Activated naive CD4-positive, alpha-beta T cell treated with anti-CD3 and anti-CD28 coated beads for 36 hours (primary cell): ENCODE results near the gene BDH1. TPM values are rescaled to one million over a fixed set of nuclear protein-coding genes. Genes with fewer than 3 reads are reported as not detected.
A peak's percentile ranks its signal among the peaks of the same experiment; 100 is the strongest.

ENCODE experiments used
- CTCF ChIA-PET: fragments of 350-600 bp; sonication (Branson Sonifier 250); formaldehyde crosslinking; loops from one replicate; lab custom pipeline; 2021; ENCODE audit warnings: antibody characterized with exemption; lab: Charles Lee
- DNase-seq: peaks from one replicate; pipeline ENCODE4 v3.0.0-alpha.2; 2020
- H3K27ac Mint-ChIP-seq: one replicate; pipeline ENCODE4 v1.8.0; 2021; ENCODE audit warnings: mild to moderate bottlenecking, mixed read lengths
- H3K27me3 Mint-ChIP-seq: one replicate; pipeline ENCODE4 v1.8.0; 2021; ENCODE audit warnings: low read depth, mixed read lengths
- H3K36me3 Mint-ChIP-seq: one replicate; pipeline ENCODE4 v1.8.0; 2021; ENCODE audit warnings: low read depth, mixed read lengths
- H3K4me1 Mint-ChIP-seq: one replicate; pipeline ENCODE4 v1.8.0; 2021; ENCODE audit warnings: low read depth, mixed read lengths
- H3K4me3 Mint-ChIP-seq: one replicate; pipeline ENCODE4 v1.8.0; 2021; ENCODE audit warnings: mild to moderate bottlenecking, moderate library complexity, mixed read lengths
- H3K9me3 Mint-ChIP-seq: one replicate; pipeline ENCODE4 v1.8.0; 2021; ENCODE audit warnings: mixed read lengths
- intact Hi-C: fragments of 100-400 bp; cut with micrococcal nuclease; formaldehyde crosslinking; loops from one replicate; pipeline ENCODE4 v1.15.1; 2023
- total RNA-seq, 2 experiments: library from RNA; stranded (reverse); gene quantifications; one replicate each; pipeline ENCODE4 v1.2.3, GENCODE V29; 2021

Gene BDH1
- total RNA-seq, 2 experiments from 2014 or later = 70.7 to 71.2 TPM

DNA sequence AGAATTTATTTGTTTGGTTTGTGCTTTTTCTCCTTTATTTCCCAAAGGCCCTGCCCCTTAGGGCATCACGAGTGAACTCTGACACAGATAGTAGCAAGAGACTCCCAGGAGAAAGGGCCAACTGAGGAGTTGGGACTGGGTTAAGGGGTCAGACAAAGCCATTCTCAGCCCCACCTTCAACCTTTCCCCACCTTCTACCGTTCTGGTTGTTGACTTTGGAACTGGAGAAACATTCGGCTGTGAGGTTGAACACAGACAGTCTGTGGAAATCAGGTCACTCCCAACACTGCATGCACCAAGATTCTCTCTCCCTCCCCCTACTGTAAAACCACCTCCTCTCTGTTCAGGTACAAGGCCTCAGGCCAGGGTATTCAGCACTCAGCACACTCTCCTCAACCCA, 3.9 kb upstream of the BDH1 start:
- Mint-ChIP-seq H3K27me3 (peaks cover 13% of the 10 kb centered on the region), H3K4me1 (peaks cover 3% of the 10 kb centered on the region), H3K4me3 (no peak overlapping the region), H3K27ac (no peak overlapping the region), H3K9me3 (peaks cover 9% of the 10 kb centered on the region), H3K36me3 (peaks cover 4% of the 10 kb centered on the region)
- CTCF ChIA-PET = no interaction called here
- intact Hi-C loops = loop anchor here (5.0 kb wide), 1 partner anchor 68 kb away; no protein-coding TSS in a partner anchor
- DNase-seq = no peak

DNA sequence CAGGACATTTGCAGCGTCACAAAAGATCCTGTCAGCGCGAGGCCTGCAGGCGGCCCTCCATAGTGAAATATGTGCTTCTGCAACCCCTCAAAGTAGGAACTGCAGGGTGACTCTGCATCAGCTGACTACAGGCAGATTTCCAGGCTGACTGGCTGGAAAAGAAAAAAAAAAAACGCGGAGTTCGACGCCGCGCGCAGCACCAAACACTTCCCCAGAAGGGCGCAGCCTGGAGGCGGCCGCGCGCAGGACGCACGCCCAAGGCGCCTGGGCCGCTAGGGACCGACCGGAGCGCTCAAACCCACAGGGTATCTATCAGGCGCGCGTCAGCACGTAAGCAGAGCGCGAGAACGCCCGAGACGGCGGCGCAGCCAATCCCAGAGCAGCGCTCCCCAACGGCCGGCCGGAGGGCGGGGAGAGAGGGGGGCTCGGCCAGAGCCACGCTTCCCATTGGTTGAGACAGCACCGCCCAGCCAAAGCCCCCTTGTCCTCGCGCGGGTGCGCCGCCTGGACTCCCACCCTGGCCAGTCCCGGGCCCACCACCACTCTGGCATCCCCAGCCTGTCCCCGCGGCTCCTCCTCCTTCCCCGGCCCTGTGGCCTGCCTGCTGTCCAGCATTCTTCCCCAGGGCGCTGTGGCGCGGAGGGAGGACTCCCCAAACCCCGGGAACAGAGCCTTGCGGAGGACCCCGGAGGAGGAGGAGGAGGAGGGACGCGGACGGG, 1.0 kb downstream of the BDH1 start:
- intact Hi-C loops = loop anchor here (1.0 to 5.0 kb wide), 4 partner anchors 38 to 256 kb away; partner anchors contain the start of gene DLG1
- peaks cover 24% of the 10 kb centered on the region for H3K4me1 Mint-ChIP-seq
- H3K27me3 Mint-ChIP-seq = peaks cover 10% of the 10 kb centered on the region
- H3K9me3 Mint-ChIP-seq = no peaks in the 10 kb centered on the region
- peak; percentile 97 for DNase-seq
- H3K4me3 Mint-ChIP-seq = peak overlapping the region; percentile 86
- peak overlapping the region; percentile 88 for H3K27ac Mint-ChIP-seq
- CTCF ChIA-PET = interaction anchor here (0.7 to 1.5 kb wide), 3 partner anchors 9 to 390 kb away, joined by 3 to 4 read pairs (median 3); no protein-coding TSS in a partner anchor
- peaks cover 16% of the 10 kb centered on the region for H3K36me3 Mint-ChIP-seq

DNA sequence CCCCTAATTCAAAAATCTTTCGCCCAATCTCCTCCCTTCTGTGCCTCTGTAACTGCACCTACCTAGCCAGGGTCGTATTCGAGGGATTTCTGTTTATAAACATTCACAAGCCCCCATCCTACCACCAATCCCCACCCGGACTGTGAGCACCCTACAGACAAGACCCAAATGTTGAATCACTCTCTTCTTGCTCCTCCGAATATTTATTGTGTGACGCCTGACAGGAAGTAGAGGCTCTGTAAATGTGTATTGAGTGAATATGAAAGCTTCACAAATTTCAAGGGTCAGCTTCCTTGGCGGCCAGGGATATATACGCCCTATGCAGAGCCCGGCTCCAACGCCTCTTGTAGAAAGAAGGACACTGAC, 1.6 kb downstream of the BDH1 start:
- H3K27me3 Mint-ChIP-seq = peaks cover 10% of the 10 kb centered on the region
- peak overlapping the region; percentile 88 for H3K27ac Mint-ChIP-seq
- H3K9me3 Mint-ChIP-seq = no peaks in the 10 kb centered on the region
- no peak for DNase-seq
- intact Hi-C loops = loop anchor here (2.0 kb wide), 2 partner anchors 37 to 45 kb away; no protein-coding TSS in a partner anchor
- peak overlapping the region; percentile 86 for H3K4me3 Mint-ChIP-seq
- H3K36me3 Mint-ChIP-seq = peaks cover 16% of the 10 kb centered on the region
- CTCF ChIA-PET = interaction anchor here (0.7 to 1.5 kb wide), 3 partner anchors 10 to 391 kb away, joined by 3 to 4 read pairs (median 3); no protein-coding TSS in a partner anchor
- peaks cover 24% of the 10 kb centered on the region for H3K4me1 Mint-ChIP-seq

DNA sequence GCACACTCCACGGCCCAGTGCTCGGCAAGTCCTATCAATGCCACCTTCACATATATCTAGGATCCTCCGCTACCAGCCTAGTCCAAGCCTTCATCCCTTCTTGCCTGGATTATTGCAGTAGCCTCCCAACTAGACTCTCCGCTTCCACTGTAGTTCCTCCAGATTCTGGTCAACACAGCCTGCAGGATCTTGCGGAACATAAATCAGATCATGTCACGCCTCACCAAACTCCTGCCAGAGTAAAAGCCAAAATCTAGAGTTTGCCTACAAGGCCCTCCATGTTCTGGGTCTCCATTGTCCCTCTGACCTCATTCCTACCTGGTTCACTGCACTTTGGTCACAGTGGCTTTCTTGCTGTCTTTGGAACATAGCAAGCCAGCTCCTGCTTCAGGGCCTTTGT, 3.6 kb downstream of the BDH1 start:
- CTCF ChIA-PET = no interaction called here
- intact Hi-C loops = no loop called here
- no peak for DNase-seq
- H3K4me3 Mint-ChIP-seq = no peak overlapping the region
- H3K27me3 Mint-ChIP-seq = no peaks in the 10 kb centered on the region
- H3K4me1 Mint-ChIP-seq = peaks cover 27% of the 10 kb centered on the region
- H3K9me3 Mint-ChIP-seq = no peaks in the 10 kb centered on the region
- peaks cover 16% of the 10 kb centered on the region for H3K36me3 Mint-ChIP-seq
- no peak overlapping the region for H3K27ac Mint-ChIP-seq

DNA sequence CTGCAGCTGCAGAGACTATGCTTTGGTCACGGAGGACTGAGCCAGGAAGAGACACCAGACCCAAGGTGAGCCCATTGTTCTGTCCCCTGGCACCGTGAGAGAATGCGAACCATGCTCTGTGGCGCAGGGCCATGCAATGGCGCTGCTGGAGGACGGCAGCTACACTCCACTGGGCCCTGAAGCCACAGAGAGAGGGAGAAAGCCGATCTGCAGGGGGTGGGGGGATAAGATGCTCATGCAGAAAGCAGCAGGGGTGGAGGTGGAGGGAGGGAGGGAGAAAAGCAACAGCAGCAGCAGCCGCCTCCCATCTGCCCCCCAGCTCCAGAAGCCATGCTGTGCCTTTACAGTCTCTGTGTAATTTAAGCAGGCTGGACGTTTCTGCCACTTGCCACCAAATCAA, 5.3 kb downstream of the BDH1 start:
- no peaks in the 10 kb centered on the region for H3K9me3 Mint-ChIP-seq
- peaks cover 24% of the 10 kb centered on the region for H3K4me1 Mint-ChIP-seq
- H3K36me3 Mint-ChIP-seq = peaks cover 17% of the 10 kb centered on the region
- no peak overlapping the region for H3K27ac Mint-ChIP-seq
- intact Hi-C loops = no loop called here
- CTCF ChIA-PET = interaction anchor here (1.0 kb wide), 1 partner anchor 364 kb away, joined by 4 read pairs; no protein-coding TSS in a partner anchor
- H3K4me3 Mint-ChIP-seq = no peak overlapping the region
- no peak for DNase-seq
- no peaks in the 10 kb centered on the region for H3K27me3 Mint-ChIP-seq

DNA sequence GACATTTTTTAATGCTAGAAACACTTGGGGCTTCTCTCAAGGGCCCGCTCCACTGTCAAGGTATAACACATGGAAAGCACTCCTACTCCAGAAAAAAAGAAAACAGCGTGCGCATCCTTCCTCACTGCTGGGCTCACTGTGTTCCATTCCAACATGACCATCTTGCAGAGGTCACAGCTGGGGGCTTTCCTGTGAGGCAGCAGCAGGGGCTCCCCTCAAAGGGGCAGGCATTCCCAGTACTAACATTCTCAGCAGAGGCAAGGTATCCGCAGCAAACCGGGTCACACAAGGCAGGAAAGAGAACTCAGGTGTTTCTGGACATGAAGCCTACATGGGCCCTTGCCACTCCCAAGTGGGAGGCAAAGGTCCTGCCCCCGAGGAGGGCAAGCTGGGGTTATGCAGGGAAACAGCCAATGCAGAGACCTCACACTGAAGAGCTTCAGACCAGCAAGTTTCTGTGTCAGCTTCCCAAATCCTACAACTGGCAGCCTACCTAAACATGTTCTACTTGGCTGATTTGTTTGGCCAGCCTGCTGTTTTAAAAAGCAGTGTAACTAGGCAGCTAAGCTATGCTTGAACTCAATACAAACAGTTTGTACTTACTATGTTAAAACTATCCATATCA, 6.4 kb downstream of the BDH1 start:
- intact Hi-C loops = no loop called here
- no peak for DNase-seq
- Mint-ChIP-seq H3K4me1 (peaks cover 24% of the 10 kb centered on the region), H3K9me3 (no peaks in the 10 kb centered on the region), H3K4me3 (no peak overlapping the region), H3K27ac (no peak overlapping the region), H3K27me3 (no peaks in the 10 kb centered on the region), H3K36me3 (peaks cover 20% of the 10 kb centered on the region)
- CTCF ChIA-PET = interaction anchor here (0.6 kb wide), 1 partner anchor 359 kb away, joined by 3 read pairs; no protein-coding TSS in a partner anchor

DNA sequence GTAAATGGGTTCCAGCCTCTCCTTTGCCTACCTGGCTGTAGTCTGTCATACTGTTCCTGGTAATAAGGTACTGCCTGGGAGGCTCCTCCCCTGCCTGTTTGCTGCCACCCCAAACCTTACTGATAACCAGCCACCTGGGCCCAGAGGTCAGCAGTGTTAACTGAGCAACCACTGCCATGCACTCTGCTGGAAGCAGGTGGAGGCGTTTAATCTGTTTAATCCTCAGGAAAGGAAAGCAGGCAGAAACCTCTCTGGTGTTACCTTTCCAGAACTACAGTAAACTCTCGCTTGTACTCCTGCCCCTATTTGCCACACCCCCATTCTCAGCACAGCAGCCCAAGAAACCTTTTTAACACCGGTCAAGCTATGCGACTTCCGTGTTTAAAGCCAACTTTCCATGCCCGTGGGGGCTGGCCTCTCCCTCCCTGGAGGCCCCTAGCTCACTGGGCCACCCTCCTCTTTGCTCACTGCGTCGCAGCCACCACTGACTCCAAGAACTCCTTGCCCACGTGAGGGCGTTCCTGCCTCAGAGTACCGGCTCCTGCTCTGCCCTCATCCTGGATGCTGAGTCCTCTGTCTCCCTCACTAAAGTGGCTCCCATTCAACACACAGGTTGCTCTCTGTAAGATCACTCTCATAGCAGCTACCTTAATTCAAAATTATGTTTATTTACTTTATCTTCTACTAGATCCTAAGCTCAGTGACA, 8.3 kb downstream of the BDH1 start:
- no peak for DNase-seq
- Mint-ChIP-seq H3K36me3 (peaks cover 16% of the 10 kb centered on the region), H3K4me3 (no peak overlapping the region), H3K27me3 (no peaks in the 10 kb centered on the region), H3K27ac (no peak overlapping the region), H3K9me3 (no peaks in the 10 kb centered on the region), H3K4me1 (peaks cover 13% of the 10 kb centered on the region)
- intact Hi-C loops = no loop called here
- CTCF ChIA-PET = interaction anchor here (0.6 kb wide), 1 partner anchor 28 kb away, joined by 3 read pairs; no protein-coding TSS in a partner anchor

DNA sequence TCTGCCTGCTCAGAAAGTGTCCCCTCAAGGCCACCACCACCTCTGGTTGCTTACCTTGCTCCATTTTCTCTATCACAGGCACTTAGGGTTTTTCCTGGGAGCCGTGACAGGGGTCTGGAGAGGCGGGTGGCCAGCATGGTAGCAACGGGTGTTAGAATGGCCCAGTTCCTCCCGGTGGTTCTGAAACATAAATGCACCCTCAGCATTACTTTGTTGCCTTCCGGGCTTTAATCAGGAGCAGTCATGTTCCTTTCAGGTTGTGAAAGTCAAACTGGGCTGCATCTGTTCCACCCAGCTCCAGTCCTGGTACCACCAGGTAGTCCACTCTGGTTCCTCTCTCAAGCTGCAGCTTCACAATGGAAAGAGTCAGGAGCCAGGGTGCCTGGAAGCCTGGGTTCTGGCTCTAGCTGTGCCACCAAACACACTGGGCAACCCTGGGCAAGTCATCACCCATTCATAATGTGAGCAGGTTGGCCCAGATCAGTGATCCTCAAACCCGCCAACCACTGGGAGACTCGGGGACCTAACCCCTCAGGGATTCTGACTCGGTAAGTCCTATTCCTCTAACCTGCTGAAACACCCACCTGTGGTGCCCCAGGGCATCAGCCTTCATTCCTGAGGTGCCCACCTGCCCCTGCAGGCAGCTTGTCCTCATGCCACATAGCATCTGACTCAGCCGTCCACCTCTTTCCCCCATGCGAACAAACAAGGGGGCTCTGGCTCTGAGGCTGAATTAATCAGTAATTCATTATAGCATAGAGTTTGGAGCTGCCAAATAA, 9.3 kb downstream of the BDH1 start:
- H3K27ac Mint-ChIP-seq = no peak overlapping the region
- H3K9me3 Mint-ChIP-seq = no peaks in the 10 kb centered on the region
- peaks cover 3% of the 10 kb centered on the region for H3K4me1 Mint-ChIP-seq
- no peak overlapping the region for H3K4me3 Mint-ChIP-seq
- H3K27me3 Mint-ChIP-seq = no peaks in the 10 kb centered on the region
- H3K36me3 Mint-ChIP-seq = peaks cover 10% of the 10 kb centered on the region
- no peak for DNase-seq
- CTCF ChIA-PET = interaction anchor here (0.6 kb wide), 1 partner anchor 27 kb away, joined by 3 read pairs; no protein-coding TSS in a partner anchor
- intact Hi-C loops = no loop called here

DNA sequence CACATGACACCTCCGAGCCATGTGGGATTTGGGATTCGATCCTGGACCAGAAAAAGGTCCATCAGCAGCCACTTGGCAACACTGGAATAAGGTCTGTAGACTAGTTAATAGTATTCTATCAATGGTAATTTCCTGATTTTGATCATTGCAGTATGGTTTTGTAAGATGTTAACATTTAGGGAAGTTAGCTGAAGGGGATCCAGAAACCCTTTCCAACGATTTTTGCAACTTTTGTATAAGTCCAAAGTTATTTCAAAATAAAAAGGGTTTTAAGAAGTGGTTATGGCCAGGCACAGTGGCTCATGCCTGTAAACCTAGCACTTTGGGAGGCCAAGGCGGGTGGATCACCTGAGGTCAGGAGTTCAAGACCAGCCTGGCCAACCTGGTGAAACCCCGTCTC, 10.2 kb downstream of the BDH1 start:
- peaks cover 15% of the 10 kb centered on the region for H3K36me3 Mint-ChIP-seq
- intact Hi-C loops = no loop called here
- no peak overlapping the region for H3K4me3 Mint-ChIP-seq
- no peak overlapping the region for H3K27ac Mint-ChIP-seq
- CTCF ChIA-PET = no interaction called here
- H3K27me3 Mint-ChIP-seq = no peaks in the 10 kb centered on the region
- H3K4me1 Mint-ChIP-seq = peaks cover 5% of the 10 kb centered on the region
- no peaks in the 10 kb centered on the region for H3K9me3 Mint-ChIP-seq
- DNase-seq = no peak

DNA sequence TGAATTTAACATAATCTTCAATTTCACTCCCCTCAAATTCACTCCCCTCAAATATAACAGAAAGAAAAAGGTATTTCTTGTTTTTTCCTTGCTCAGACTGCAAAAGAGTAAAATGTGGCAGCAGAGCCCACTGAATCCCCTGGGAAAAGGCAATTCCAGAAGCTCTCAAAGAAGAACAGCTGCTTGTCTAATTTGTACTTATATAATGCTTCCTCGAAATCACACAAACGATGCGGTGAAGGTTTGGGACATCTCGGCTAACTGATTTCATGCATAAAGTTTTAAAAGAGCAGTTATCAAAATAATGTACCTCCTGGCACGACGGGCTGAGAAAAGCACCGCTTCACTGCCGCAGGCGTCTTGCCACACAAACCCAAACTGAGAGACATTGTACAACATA, 10.7 kb downstream of the BDH1 start:
- Mint-ChIP-seq H3K27ac (no peak overlapping the region), H3K36me3 (peaks cover 16% of the 10 kb centered on the region), H3K4me1 (peaks cover 5% of the 10 kb centered on the region), H3K9me3 (no peaks in the 10 kb centered on the region), H3K27me3 (no peaks in the 10 kb centered on the region), H3K4me3 (no peak overlapping the region)
- intact Hi-C loops = no loop called here
- no peak for DNase-seq
- CTCF ChIA-PET = no interaction called here

DNA sequence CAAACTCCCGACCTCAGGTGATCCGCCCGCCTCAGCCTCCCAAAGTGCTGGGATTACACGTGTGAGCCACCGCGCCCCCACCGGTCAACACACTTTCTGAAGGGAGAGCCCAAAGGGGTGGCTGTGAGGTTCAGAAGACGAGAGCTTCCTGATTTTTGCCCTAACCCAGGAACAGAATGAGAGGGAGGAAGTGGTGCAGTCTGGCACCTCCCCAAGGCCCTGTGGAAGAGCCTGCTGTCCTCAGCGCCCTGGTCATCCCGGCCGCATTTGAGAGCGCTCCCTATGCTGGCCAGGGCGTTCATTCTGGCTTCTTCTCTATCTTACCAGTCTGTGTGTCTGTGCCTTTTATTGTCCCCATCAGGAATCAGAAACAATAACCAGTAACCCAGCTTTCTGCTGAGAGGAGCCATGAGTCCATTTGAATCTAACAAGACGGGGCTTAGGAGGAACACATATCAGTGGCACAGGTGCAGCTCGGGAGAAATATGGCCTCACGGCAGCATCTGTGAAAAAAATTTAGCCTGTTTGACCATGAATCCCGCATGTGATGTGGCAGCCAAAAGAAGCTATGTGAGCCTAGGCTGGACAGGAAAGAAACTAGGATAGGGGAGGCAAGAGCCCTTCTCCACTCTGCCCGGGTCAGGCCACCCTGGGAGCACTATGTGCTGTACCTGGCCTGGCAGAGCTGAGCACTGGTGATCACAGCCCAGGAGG, 12.9 kb downstream of the BDH1 start:
- H3K36me3 Mint-ChIP-seq = peaks cover 22% of the 10 kb centered on the region
- no peaks in the 10 kb centered on the region for H3K9me3 Mint-ChIP-seq
- H3K27me3 Mint-ChIP-seq = no peaks in the 10 kb centered on the region
- no peak overlapping the region for H3K4me3 Mint-ChIP-seq
- intact Hi-C loops = no loop called here
- H3K4me1 Mint-ChIP-seq = peaks cover 2% of the 10 kb centered on the region
- CTCF ChIA-PET = interaction anchor here (0.6 kb wide), 1 partner anchor 349 kb away, joined by 3 read pairs; no protein-coding TSS in a partner anchor
- DNase-seq = no peak
- no peak overlapping the region for H3K27ac Mint-ChIP-seq
